NCI-H1694 (cell line): Measurements from ENCODE around the gene RTKN.
"Not testable (repeated sequence)": the region's sequence is repeated elsewhere in the genome, so short reads cannot be mapped to it uniquely, and the experiment has no call there.

ENCODE experiments used
- DNase-seq: peaks from one replicate; lab custom pipeline; 2025; lab: John Stamatoyannopoulos, UW

RTKN gene

DNA sequence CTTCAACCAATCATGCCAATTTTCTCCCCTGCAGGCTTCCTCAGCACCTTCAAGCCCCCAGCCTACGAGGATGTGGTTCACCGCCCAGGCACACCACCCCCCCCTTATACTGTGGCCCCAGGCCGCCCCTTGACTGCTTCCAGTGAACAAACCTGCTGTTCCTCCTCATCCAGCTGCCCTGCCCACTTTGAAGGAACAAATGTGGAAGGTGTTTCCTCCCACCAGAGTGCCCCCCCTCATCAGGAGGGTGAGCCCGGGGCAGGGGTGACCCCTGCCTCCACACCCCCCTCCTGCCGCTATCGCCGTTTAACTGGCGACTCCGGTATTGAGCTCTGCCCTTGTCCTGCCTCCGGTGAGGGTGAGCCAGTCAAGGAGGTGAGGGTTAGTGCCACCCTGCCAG is 18.4 kb upstream of the RTKN start:
- not testable (repeated sequence) for DNase-seq

DNA sequence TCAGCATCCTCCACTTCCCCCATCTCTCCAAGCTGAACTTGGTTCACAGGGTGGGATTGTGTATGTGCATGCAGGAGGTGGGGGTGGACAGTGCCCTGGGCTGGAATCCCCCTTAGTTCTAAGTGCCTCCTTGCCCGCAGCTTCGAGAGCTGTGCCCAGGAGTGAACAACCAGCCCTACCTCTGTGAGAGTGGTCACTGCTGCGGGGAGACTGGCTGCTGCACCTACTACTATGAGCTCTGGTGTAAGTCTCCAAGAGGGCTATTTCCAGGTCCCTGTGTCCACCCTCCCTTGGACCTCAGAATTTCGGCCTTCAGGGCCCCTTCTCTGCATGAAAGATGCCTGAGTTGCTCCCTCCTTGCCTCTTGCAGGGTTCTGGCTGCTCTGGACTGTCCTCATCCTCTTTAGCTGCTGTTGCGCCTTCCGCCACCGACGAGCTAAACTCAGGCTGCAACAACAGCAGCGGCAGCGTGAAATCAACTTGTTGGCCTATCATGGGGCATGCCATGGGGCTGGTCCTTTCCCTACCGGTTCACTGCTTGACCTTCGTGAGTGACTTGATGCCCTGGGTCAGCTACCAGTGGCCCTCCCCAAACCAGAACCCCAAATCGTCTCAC is 17.9 kb upstream of the RTKN start:
- not testable (repeated sequence) for DNase-seq

DNA sequence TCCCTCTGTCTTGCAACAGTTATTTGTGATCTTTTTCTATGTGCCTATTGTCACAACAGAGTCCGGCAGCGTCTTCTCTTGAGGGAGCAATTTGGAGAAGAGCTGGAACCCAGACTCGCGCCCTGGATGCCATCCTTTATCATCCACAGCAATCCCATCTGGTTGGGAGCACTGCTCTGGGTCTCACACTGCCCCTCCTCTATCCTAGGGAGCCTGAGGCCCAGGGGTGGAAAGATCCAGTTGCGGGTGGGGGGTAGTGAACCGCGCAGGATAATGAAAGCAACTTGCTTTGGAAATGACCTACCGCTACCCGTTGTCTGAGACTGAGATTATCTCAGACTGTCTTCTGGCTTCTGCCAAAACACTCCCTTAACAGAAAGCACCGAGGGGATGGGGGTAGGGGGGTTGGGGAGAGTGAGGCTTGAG is 17.2 kb upstream of the RTKN start:
- no peak for DNase-seq

DNA sequence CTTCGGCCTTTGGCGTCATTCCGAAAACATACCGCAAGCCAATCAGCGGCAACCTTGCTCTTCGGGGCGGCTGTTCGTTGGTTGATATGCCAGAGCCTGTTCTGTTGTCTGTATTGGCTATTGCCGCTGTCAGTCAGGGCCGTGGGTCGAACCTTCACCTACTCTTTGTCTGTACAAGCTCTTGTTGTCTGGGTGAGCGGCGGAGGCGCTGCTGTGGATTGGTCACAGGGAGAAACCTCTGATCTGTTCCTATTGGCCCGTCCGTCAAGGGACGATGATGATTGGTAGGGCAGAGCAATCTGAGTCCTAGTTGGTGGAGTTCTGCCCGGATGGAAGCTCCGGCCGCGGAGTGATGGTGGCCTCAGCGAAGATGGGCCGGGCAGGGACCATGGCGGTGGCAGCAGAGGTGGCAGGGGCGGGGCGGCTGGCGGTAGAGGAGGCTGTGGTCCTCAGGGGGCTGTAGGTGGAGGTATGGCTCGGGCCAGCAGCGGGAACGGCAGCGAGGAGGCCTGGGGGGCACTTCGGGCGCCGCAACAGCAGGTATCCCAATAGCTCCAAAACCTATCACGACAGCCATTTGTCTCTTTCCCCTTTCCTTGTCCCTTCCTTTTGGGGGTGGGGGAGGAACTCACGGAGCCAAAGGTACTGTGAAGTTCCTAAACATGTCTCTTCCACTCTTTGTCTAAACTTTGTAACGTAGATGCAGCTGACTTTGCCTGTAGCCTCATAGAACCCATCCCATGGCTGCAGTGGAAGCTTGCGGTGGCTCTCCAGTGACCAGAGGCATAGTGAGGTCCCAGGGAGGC is 16.6 kb upstream of the RTKN start, which contains the start of gene WBP1:
TSS of gene WBP1 (plus strand) at position 307 of the 806 bp plus-strand sequence. CDS start at position 472, 165 bp downstream.
- DNase-seq = peak; percentile 100

DNA sequence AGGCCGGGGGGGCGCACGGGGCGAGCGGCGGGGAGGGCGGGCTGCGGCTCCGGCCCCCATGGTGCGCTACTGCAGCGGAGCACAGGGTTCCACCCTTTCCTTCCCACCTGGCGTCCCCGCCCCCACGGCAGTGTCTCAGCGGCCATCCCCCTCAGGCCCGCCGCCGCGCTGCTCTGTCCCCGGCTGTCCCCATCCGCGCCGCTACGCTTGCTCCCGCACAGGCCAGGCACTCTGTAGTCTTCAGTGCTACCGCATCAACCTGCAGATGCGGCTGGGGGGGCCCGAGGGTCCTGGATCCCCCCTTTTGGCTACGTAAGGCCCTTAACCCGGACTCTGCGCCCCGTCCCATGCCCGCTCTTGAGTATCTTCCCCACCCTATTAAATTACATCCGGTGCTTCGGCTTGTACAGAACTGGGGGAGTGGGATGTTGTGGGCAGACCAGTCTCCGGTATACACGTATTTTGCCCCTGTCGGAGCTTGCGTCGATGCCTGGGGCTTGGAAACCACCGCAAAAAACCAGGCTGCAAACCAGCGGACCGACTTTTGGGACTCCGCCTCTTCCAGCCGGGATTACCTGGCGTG is 15.9 kb upstream of the RTKN start:
- DNase-seq = peak; percentile 51

DNA sequence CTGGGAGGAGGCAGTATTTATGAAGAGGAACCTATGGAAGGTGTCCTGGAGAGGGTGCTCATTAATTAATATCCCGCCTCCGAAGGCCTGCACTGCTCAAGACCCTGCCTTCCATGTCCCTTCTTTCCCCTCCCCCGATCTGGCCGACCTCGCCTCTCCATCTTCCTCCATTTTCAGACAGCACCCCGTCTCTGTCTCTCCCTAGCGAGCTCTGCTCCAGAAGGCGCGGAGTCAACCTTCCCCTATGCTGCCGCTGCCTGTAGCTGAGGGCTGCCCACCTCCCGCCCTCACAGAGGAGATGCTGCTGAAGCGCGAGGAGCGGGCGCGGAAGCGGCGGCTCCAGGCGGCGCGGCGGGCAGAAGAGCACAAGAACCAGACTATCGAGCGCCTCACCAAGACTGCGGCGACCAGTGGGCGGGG is 15.4 kb upstream of the RTKN start:
- DNase-seq = peak; percentile 50

DNA sequence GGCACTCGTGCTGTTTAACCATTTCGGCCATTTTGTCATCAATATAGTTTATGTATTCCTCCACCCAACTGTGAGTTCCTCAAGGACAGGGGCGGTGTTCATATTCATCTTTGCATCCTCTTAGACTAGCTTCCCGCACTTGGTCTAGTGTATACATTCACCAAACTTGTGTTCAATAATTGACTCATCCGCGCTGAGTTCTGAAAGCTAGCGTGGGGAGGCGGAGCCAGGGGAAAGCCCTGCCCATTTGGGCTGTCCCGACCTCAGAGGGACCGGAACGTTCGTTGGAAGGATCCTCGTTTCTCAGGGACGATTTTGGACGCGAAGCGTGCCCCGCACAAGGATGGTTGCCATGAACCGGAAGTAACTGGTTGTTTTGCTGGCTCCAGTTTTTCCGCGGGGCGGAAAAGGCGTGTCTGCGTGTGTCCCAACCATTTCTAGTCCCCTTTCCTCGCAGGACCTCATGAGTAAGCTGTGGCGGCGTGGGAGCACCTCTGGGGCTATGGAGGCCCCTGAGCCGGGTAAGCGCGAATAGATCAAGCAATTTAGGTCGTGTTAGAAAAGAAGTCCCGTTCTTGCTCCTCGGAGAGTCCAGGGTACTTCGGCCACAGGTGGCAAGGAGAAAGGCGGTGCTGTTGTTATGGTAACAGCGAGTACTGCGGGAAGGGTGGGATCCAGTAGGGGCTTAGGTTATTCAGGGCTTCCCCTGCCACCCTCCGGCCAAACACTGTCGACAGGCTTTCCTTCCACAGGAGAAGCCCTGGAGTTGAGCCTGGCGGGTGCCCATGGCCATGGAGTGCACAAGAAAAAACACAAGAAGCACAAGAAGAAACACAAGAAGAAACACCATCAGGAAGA is 13.1 kb upstream of the RTKN start, which contains the start of gene INO80B:
TSS of gene INO80B (plus strand) at position 434 of the 858 bp plus-strand sequence. CDS start at position 464, 30 bp downstream.
- DNase-seq = peak; percentile 94

DNA sequence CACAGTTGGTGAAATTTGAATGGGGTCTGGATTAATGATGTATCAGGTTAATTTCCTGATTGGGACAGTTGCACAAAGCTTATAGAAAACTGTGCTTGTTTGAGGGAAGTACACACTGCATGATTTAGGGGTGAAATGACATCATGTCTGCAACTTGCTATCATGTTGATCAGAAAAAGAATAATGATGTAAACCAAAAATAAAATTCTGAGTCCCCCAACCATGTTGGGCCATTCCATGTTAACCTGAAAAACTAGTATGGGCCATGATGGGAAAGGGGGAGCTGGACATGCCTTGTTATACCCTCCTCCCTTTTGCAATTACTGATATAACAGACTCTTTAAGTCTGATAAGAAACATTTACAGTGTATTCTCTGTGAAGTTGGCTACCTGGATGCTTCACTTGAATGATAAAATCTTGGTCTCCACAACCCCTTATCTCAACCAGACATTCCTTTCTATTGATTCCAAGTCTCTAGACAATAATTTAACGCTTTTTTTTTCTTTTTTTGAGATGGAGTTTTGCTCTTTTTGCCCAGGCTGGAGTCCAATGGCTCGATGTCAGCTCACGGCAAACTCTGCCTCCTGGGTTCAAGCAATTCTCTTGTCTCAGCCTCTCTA is 8.9 kb upstream of the RTKN start:
- no peak for DNase-seq

DNA sequence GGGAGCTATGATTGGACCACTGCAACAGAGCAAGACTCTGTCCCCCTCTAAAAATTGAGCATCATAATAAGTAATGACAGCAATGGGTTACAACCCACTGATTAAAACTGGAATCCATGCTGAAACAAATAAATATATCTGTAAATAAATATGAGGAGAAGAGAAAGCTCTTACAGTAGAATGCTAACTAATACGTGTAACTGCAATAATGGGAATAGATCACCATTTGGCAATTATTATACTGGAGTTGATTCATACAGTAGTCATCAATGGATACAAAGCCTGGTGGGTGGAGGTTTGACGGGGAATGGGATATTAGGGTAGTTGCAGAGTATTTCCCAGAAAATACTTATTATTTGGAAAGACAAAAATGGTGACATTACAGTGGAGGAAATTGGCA is 7.0 kb upstream of the RTKN start:
- DNase-seq = no peak

DNA sequence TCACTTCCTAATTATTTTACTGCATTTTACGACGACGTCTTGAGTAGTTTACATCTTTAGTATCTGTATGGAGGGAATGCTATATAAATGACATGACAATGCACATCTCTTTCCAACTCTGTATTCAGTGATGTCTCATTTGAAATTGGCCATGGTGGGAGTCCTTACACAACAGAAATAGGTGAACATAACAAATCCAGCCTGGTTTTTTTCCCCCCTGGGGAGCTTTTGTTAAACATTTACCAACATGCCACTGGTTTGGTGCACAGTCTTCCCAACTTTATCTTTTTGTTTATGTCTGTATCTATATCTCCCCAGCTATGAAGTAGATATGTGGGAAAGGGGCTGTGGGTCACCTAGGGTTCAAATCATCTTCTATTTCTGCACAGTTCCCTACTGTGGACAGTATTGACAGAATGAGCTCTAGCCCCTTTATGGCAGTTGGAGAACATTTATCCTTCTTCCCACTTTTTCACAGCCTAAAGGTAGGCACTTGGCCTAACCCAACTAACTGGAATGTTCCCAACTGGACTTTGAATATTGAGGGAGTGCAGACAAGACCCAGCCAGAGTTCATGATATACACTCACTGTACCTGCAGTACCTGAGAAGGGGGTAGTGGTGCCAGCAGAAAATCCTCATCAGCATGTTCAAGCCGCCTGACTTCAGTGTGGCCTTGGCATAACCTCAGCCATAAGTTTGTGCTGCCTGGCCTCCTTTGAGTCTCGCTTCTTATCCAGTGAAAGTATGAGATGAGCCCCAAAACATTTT is 5.7 kb upstream of the RTKN start:
- DNase-seq = no peak

DNA sequence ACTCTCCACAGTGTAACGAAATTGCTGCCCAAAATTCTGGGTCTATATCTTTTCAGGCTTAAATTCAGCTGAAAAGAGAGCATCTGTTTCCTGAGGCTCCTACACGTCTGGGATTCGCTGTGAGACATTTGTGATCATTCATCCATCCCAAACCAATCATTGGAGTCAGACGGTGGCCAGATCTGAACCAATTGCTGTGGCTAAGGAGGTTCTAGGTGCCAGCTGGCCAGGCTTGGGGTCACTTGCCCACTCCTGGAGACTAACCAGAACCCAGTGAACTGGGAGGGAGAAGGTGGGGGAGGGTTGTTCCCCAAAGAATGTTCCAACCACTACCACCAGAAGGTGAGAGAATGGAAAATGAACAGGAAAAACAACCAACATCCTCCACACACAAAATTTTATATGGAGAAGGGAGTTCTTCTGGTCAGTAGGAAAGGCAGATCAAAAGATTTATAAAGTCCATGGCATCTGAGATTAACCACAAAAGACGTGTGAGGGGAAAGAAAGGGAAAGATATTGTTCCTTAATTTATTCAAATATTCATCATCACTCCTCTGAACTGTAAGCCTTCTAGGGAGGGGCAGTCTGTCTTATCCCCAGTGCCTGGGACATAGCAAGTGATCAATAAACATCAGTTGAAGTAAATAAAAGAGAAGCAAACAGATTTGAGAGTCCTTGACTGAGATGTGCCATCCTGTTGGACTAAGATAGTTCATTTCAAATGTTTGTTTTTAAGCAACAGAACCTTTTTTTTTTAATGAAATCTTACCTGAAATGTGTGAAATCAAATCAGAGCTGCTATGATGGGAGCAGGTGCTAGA is 3.0 kb upstream of the RTKN start:
- peak; percentile 9 for DNase-seq

DNA sequence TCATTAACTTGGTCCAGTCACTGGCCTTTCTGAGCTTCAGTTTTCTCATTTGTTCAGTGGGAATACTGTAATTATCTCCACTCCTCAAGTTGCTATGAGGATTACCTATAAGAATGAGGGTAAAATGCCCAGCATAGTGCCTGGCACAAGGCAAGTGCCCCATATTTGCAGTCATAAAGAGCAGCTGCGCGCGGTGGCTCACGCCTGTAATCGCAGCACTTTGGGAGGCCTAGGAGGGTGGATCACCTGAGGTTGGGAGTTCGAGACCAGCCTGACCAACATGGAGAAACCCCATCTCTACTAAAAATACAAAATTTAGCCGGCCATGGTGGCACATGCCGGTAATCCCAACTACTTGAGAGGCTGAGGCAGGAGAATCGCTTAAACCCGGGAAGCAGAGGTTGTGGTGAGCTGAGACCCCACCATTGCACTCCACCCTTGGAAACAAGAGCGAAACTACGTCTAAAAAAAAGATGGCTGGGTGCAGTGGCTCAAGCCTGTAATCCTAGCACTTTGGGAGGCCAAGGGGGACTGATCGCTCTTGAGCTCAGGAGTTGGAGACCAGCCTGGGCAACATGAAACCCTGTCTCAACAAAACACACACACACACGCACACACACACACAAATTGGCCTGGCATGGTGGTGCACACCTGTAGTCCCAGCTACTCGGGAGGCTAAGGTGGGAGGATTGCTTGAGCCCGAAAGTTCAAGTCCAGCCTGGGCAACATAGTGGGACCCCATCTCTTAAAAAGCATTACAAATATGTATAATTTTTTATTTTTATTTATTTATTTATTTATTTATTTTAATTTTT is 953 bp upstream of the RTKN start:
- not testable (repeated sequence) for DNase-seq

DNA sequence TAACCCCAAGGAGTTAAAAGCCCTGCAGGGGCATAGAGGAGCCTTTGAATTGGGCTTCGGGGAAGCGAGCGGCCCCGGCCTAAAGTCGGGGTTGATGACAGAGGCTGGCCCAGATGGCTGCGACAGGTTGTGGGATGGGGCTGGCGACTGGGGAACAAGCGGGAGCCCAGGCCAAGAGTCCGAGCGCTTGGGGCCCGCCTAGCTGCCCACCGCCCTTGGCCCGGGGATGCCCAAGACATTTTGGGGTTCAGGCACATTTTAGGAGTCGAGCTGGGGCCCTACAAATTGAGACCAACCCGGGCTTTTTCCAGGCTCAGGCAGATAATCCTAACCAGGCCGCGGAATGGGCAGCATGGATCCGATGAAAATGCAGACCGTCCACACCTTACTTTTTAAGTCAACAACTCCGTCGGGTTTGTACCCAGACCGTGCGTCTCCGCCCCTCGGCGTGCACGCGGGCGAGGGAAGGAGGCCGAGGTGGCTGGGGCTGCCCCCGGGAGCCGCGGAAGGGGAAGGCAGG is 507 bp downstream of the RTKN start:
- DNase-seq = no peak

DNA sequence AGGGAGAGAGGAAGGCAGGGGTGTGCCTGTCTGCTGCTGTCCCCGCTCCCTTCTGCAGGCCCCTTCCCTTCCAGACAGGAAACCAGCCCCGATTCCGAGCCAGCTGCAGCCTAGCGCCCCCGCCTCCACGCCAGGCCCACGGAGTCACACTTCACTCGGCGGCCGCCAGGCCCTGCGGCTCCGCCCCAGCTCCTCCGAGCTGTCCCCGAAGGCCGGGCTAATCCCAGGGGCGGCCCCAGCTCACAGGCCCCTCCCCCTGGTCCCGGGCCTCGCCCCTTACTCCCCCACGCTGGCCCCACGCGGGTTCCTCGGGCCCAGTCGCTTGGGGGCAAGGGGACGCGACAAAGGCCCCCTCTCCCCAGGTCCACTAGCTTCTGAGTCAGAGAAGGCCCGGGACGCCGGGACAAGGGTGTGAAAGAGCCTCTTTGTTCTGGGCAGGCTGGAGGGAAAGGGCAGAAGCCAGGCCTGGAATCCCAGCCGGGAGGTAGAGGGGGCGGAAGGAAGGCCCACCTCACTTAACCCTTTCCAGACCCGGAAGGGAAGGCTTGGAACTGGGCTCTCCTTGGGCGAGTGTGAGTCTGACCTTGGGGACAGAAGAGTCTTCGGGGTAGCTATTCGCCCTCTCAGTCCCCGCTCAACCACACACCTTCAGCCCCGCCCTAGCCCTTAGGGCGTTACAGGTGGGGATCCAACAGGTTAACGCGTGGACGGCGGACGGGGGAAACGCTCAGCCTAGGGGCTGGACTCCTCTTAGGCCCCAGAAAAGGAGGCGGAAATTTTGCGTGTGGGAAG is 1.2 kb downstream of the RTKN start:
- DNase-seq = peak; percentile 68

DNA sequence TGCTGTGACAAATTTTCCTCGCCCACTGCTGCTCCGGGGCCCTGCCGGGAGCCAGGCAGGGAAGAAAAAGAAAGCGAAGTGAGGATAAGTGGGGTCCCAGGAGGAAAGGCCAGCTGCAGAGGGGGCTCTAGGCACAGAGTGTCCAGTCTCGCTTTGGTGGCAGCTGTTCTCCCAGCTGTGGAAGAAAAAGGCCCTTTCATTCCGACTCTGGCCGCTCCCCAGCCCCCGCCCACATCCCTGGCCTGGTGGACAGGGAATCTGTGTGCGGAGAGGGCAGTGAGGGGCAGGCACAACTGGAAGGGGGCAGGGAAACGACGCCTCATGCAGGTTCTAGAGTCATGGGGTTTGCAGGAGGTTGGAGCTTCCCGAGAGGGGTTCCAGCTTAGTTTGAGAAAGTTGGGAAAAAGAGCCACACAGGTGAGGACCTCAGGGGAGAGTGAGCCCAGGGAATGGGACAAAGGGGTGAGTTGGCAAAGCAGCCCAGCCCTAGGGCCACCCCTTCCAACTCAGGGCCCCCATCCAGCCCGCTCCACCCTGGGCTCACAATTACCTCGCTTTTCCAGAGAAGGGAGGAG is 1.8 kb downstream of the RTKN start:
- no peak for DNase-seq

DNA sequence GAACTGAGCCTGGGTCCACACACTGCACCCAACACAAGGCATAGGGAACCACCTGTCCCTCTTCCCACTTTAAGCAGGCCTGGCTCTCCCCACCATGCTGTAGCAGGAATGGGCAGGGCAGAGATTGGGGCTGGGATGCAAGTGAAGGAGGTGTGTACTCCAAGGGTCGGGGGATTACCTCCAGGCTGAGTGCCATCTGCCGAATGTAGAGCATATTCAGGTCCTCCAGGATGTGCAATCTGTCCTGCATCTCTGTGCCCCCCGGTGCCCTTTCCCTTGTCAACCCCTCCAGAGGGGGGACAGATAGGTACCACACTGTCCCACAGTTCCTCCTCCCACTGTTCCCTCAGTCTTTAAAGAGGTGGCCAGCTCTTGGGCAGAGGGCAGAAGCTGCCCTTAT is 2.4 kb downstream of the RTKN start:
- DNase-seq = peak; percentile 2

DNA sequence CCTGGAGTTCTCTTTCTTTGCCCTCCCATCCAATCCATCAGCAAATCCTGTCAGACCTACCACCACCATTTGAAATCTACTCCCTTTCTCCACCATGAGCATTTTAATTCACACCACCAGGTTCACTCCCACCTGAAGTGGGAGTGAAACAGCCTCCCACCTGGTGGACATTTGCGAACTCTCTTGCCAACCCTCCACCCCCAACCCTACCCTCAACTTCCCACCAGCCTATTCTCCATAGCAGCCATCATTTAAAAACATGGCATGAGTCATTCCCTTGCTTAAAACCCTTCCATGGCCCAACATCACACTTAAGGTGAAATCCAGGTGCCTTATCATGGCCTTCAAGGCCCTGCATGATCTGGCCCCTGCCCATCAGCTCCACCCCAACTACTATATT is 3.5 kb downstream of the RTKN start:
- no peak for DNase-seq
